A673 (cell line): ENCODE data around the gene MCUB.

Experiments
- EZH2 ChIP-seq: fragments of 200-600 bp; sonication (generic); IDR thresholded peaks from 2 replicates; pipeline ENCODE4 v1.6.1; 2017; ENCODE audit warnings: borderline replicate concordance, low read depth, mild to moderate bottlenecking, mixed read lengths, antibody characterized with exemption, low read length; ENCODE audit not compliant: poor library complexity, severe bottlenecking
- TF ChIP-seq, protein P1 (sequence below): fragments of 300-800, 200-600 bp; sonication (generic); conservative IDR thresholded peaks from 2 replicates; pipeline ENCODE4 v1.5.1; 2017; ENCODE audit warnings: low read depth, mild to moderate bottlenecking, antibody characterized with exemption, low read length, moderate library complexity, mixed read lengths

DNA sequence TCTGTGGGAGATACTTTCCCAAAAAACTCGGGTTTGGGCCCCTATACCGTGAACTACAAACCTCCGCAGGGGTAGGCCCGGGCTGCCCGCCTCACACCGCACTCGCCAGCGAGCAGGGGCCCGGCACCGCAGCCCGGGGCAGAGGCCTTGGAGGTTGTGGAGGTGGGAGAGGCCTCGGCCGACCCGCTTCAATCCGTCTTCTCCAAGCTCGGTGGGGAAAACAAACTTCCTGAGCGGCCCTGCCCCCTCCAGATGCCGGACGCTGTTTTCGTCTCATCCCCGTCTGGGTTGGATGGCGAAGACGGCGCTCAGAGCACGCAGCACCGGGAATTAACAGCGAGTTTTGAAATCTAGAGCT lies 442 bp upstream of the MCUB start:
- TF ChIP-seq, protein P1, sequence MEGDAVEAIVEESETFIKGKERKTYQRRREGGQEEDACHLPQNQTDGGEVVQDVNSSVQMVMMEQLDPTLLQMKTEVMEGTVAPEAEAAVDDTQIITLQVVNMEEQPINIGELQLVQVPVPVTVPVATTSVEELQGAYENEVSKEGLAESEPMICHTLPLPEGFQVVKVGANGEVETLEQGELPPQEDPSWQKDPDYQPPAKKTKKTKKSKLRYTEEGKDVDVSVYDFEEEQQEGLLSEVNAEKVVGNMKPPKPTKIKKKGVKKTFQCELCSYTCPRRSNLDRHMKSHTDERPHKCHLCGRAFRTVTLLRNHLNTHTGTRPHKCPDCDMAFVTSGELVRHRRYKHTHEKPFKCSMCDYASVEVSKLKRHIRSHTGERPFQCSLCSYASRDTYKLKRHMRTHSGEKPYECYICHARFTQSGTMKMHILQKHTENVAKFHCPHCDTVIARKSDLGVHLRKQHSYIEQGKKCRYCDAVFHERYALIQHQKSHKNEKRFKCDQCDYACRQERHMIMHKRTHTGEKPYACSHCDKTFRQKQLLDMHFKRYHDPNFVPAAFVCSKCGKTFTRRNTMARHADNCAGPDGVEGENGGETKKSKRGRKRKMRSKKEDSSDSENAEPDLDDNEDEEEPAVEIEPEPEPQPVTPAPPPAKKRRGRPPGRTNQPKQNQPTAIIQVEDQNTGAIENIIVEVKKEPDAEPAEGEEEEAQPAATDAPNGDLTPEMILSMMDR = no peak
- TF ChIP-seq EZH2 = no peak
